WTC11 (cell line): ENCODE measurements around the gene VAT1. TPM values are rescaled to one million over a fixed set of nuclear protein-coding genes. Genes with fewer than 3 reads are reported as not detected.
A peak's percentile ranks its signal among the peaks of the same experiment; 100 is the strongest.

ENCODE experiments used
- AFF4 ChIP-seq: sonication (generic); formaldehyde crosslinking; IDR thresholded peaks from 2 replicates; pipeline ENCODE4 v1.8.1; 2023; ENCODE audit warnings: mild to moderate bottlenecking, missing genetic modification reagents, borderline replicate concordance
- AR ChIP-seq: fragments of 250-450 bp; sonication (Bioruptor Pico); IDR thresholded peaks from 2 replicates; pipeline ENCODE4 v1.9.0; 2021; ENCODE audit warnings: mild to moderate bottlenecking
- ARID4B ChIP-seq: sonication (generic); formaldehyde crosslinking; IDR thresholded peaks from 2 replicates; pipeline ENCODE4 v1.8.0; 2023; ENCODE audit warnings: missing genetic modification reagents, mild to moderate bottlenecking, borderline replicate concordance
- E2F5 ChIP-seq: sonication (generic); formaldehyde crosslinking; IDR thresholded peaks from 2 replicates; pipeline ENCODE4 v1.8.1; 2022; ENCODE audit warnings: mild to moderate bottlenecking, moderate library complexity, missing genetic modification reagents
- ETV6 ChIP-seq: sonication (generic); formaldehyde crosslinking; IDR thresholded peaks from 2 replicates; pipeline ENCODE4 v1.8.1; 2022; ENCODE audit warnings: mild to moderate bottlenecking, missing genetic modification reagents
- HMGXB4 ChIP-seq: sonication (generic); formaldehyde crosslinking; IDR thresholded peaks from 2 replicates; pipeline ENCODE4 v1.8.1; 2023; ENCODE audit warnings: mild to moderate bottlenecking, moderate library complexity, missing genetic modification reagents
- JUN ChIP-seq: sonication (generic); formaldehyde crosslinking; IDR thresholded peaks from 2 replicates; pipeline ENCODE4 v1.8.0; 2023; ENCODE audit warnings: mild to moderate bottlenecking, missing genetic modification reagents
- NFATC4 ChIP-seq: fragments of 250-450 bp; sonication (Bioruptor Pico); IDR thresholded peaks from 2 replicates; pipeline ENCODE4 v1.9.0; 2021; ENCODE audit warnings: mild to moderate bottlenecking
- NFE2L1 ChIP-seq: sonication (generic); formaldehyde crosslinking; IDR thresholded peaks from 2 replicates; pipeline ENCODE4 v1.8.1; 2023; ENCODE audit warnings: missing genetic modification reagents
- NFYB ChIP-seq: sonication (generic); formaldehyde crosslinking; conservative IDR thresholded peaks from 2 replicates; pipeline ENCODE4 v1.8.0; 2022; ENCODE audit warnings: low read depth, missing genetic modification reagents
- NR1H2 ChIP-seq: sonication (generic); formaldehyde crosslinking; IDR thresholded peaks from 2 replicates; pipeline ENCODE4 v1.9.0; 2021; ENCODE audit warnings: mild to moderate bottlenecking, moderate library complexity, missing genetic modification reagents
- NR2C2 ChIP-seq: sonication (generic); formaldehyde crosslinking; IDR thresholded peaks from 2 replicates; pipeline ENCODE4 v1.8.0; 2022; ENCODE audit warnings: mild to moderate bottlenecking, missing genetic modification reagents
- OVOL2 ChIP-seq: fragments of 250-450 bp; sonication (Bioruptor Pico); IDR thresholded peaks from 2 replicates; pipeline ENCODE4 v1.9.0; 2021; ENCODE audit warnings: mild to moderate bottlenecking, borderline replicate concordance
- PREB ChIP-seq: sonication (generic); formaldehyde crosslinking; IDR thresholded peaks from 2 replicates; pipeline ENCODE4 v1.8.1; 2022; ENCODE audit warnings: mild to moderate bottlenecking, missing genetic modification reagents, moderate library complexity, borderline replicate concordance
- SMAD4 ChIP-seq: sonication (generic); formaldehyde crosslinking; IDR thresholded peaks from 2 replicates; pipeline ENCODE4 v1.8.0; 2022; ENCODE audit warnings: mild to moderate bottlenecking, missing genetic modification reagents
- SOX15 ChIP-seq: fragments of 250-450 bp; sonication (Bioruptor Pico); IDR thresholded peaks from 2 replicates; pipeline ENCODE4 v1.9.0; 2021; ENCODE audit warnings: mild to moderate bottlenecking
- ZMAT4 ChIP-seq: fragments of 250-450 bp; sonication (Bioruptor Pico); IDR thresholded peaks from 2 replicates; pipeline ENCODE4 v1.9.0; 2021; ENCODE audit warnings: mild to moderate bottlenecking
- ZNF232 ChIP-seq: sonication (generic); formaldehyde crosslinking; IDR thresholded peaks from 2 replicates; pipeline ENCODE4 v1.8.0; 2022; ENCODE audit warnings: mild to moderate bottlenecking, missing genetic modification reagents
- ZNF263 ChIP-seq: sonication (generic); formaldehyde crosslinking; IDR thresholded peaks from 2 replicates; pipeline ENCODE4 v1.8.1; 2022; ENCODE audit warnings: low read depth, mild to moderate bottlenecking, moderate library complexity, missing genetic modification reagents
- ZNF425 ChIP-seq: fragments of 250-450 bp; sonication (Bioruptor Pico); conservative IDR thresholded peaks from 2 replicates; pipeline ENCODE4 v1.9.0; 2021; ENCODE audit warnings: mild to moderate bottlenecking
- total RNA-seq: library from RNA; stranded (reverse); gene quantifications from 3 replicates; pipeline ENCODE4 v1.2.3, GENCODE V29; 2021

VAT1 gene
- total RNA-seq, 1 experiment from 2014 or later, result 298 TPM

DNA sequence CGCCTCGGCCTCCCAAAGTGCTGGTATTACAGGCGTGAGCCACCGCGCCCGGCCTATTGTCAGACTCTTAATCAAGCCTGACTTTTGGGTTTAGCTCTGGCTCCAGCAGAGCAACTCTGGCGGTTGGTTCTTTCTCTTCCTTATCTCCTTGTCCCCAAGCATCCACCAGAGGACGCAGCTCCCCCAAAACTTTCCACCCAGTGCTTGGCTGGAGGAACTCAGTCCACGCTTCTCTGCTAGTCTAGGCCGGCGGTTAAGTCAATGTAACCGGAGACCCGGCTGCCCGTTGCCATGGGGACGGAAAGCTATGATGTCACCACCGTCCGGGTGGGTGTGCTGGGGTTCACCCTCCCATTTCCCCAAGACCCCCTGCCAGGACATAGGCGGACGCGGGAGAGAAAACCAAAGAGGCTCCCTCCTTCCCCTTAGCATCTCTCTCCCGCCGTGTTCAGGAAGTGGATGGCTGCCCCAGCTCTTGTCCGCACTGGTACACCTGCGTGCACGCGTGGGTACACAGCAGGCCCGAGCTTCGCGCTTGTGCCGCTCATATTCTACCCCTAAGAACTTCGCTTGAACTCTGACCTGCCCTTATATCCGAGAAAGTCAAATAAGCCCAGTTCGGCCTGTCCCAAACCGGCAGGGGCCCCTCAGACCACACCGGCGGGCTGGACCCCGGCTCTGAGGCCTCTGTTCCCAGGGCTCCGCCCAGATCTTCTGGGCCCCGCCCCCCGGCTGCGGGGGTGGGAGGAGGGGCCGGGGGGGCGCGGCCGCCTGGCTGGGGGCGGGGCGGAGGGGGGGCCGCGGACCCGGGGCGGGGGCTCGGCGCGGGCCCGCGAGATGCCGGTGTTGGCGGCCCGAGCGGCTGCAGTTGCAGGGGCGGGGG lies 2.5 kb upstream of the VAT1 start, which contains the start of gene RND2 (continued):
- TF ChIP-seq PREB (no peak), ZNF263 (CRISPR knock-in tag) (no peak), ARID4B (CRISPR knock-in tag) (peak; percentile 89; the same call in 1 of the 2 replicates), ZMAT4 (CRISPR knock-in tag) (no peak), OVOL2 (CRISPR knock-in tag) (no peak), E2F5 (CRISPR knock-in tag) (no peak), NFYB (CRISPR knock-in tag) (no peak), NR2C2 (CRISPR knock-in tag) (no peak), ZNF425 (no peak), NFATC4 (CRISPR knock-in tag) (no peak), SOX15 (CRISPR knock-in tag) (no peak), ZNF232 (CRISPR knock-in tag) (peak; percentile 41; the same call in 1 of the 2 replicates), ETV6 (CRISPR knock-in tag) (peak; percentile 84), JUN (CRISPR knock-in tag) (no peak), NFE2L1 (CRISPR knock-in tag) (no peak), NR1H2 (no peak), AR (no peak), AFF4 (no peak), HMGXB4 (CRISPR knock-in tag) (no peak; the same call in 1 of the 2 replicates), SMAD4 (CRISPR knock-in tag) (no peak)
